DMS53 (cell line): Measurements from ENCODE around the gene GALNT9.
"Not testable (repeated sequence)": the region's sequence is repeated elsewhere in the genome, so short reads cannot be mapped to it uniquely, and the experiment has no call there.

Experiments used
- DNase-seq: peaks from one replicate; lab custom pipeline; 2025; lab: John Stamatoyannopoulos, UW

GALNT9 gene

GRCh38 chr12:132196873-132197390 is 132.5 kb downstream of the GALNT9 start:
- no peak for DNase-seq

DNA sequence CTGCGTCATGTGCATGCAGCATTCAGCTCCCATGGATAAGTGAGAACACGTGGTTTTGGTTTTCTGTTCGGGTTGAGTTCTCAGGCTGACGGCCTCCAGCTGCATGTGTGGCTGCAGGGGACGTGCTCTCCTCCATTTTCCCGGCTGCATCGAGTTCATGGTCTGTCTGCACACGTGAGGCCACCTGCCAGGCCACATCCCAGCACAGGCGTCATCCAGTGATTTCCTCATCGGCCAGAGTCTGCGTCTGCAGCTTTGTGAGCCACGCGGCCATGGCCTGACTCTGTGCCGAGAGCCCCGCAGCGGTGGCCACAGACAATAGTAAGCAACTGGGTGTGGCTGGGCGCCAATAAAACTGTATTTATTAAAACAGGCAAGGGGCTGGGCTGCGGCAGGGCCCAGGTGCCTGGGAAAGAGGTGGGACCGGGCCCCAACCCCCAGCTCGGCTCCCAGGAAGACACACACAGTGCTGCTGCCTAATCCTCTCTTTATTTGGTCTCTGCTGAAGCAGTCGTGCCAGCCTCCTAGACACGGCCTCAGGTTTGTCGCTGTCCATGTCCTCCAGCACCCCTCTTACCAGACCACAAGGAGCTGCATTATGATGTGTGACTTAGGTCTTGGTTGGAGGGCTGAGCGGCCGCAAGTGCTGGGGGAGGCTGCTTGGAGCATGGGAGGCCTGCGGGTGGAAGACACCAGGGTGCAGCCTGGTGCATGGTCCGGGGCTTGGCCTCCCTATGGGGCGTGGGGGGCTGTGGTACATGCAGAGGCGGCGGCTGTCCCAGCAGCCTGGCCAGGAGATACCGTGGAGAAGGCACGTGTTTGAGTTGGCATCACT is 133.1 kb downstream of the GALNT9 start:
- no peak for DNase-seq

- DNase-seq, result not testable (repeated sequence)
These were observed 134.1 kb downstream of the GALNT9 start for GRCh38 chr12:132195242-132195641.

- no peak for DNase-seq
These were observed 134.8 kb downstream of the GALNT9 start for GRCh38 chr12:132194556-132194955.

- DNase-seq, result peak; percentile 58
These were observed 135.3 kb downstream of the GALNT9 start for GRCh38 chr12:132194056-132194455.

GRCh38 chr12:132191715-132192553 is 137.5 kb downstream of the GALNT9 start:
- no peak for DNase-seq

- no peak for DNase-seq
These were observed 138.4 kb downstream of the GALNT9 start for GRCh38 chr12:132190834-132191500.

DNA sequence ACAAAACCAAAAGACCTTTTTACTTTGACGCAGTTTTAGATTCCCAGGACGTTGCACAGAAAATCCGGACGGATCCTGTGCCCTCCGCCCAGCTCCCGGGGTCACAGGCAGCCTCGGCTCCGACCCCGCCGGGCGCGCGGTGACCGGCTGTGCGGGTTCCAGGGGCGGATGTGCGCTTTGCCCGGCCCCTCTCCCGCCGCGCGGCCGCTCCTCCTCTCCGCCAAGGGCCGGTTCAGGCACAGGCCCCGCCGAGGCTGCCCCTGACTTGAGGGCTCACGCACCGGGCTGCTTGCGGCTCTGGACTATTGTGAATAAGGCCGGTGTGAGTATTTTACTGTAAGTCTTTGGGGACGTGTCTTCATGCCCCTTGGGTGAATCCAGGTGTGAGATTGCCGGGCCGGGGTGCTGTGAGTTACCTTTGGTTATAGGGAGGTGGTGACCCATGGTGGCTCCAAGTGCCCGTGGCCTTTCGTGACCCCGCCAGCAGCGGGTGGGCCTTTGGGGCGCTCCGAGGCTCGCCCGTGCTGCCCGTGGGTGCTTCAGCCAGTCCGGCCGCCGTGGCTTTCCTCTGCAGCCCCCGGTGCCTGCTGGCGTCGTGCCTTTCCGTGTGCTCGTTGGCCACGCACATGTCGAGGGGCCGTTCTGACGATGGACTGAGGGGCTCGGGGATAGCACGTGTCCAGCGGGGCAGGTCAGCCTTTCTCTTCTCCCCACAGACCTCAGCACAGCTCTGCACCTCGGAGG is 139.2 kb downstream of the GALNT9 start:
- peak; percentile 64 for DNase-seq

DNA sequence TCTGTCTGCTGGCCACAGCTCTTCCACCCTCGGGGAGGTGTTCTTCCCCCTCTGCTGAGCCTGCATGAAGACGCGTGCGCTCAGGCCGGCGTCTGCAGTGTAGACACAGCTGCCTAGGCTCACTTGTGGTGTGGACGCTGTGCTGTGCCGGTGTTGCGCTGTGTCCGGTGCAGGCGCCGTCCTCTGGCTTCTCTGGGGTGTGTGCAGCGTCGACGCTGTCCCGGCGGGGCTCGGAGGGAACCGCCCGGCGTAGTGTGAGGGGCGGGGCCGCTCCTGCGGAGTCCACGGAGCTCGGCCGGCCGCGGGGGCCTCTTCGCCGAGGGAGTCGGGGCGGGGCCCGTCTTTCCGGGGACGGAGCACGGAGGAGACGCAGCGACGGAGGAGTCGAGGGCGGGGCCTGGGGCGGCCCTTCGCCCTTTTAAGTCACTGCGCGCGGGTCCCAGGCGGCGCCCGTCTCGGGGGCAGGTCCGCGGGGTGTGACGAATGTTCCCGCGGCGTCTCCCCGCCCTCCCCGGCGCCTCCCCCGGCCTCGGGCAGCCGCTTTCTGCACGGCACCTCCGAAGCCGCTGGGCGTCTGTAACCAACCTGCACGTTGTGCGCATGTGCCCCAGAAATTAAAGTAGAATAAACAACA is 139.9 kb downstream of the GALNT9 start:
- DNase-seq, result peak; percentile 89

DNA sequence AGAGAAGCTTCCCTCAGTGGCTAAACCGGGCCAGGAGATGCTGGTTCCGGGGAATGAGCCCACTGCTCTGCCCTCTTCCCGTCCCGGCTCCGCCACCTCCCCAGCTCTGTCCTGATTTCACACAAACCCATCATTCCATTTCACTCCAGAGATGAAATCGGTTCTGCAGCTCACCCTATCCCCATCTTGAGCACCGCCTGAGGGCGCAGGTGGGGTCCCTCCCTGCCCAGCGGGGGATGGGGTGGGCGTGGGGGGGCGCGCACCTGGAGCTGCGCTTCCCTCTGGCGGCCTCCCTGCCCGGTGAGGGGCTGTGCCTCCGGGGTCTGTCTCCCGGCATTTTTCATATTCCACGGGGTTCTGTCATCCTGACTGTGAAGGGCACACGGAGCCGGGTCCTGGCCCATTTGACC is 140.5 kb downstream of the GALNT9 start:
- DNase-seq, result no peak

GRCh38 chr12:132188451-132188901 is 140.9 kb downstream of the GALNT9 start:
- no peak for DNase-seq

GRCh38 chr12:132187646-132188450 is 141.5 kb downstream of the GALNT9 start:
- DNase-seq, result no peak

DNA sequence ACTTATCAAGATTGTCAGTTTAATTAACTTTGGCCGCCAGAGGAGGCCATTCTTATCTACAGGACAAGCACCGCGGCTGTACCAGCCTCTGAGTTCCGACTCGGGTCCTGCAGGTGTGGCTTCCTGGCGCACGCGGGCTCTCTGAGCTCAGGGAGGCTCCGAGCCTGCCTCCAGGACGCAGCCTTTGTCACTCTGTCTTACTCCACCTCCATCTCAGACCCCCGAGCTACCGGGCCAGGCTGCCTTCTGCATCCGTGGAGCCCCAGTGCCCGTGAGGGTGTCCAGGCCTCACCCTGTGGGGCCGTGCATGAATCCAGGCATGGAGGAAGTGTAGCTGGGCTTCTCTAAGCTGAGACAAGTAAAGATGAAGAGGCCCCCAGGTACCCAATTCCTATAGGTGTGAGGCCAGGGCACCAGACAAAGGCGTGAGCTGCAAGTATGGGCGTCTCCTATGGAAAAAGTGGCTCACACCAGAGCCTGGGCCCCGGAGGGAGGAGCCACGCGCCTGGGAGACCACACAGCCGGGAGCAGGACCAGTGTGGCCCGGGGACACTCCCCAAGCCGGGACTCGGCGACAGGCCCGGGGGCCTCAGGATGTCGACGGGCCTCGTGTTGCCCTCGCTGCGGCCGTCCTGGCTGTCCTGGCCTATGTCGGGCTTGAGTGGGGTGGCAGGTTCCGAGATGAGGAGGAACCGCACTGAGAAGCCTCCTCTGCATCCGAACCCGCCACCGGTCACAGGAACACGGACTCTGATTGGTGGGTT is 142.3 kb downstream of the GALNT9 start:
- no peak for DNase-seq

DNA sequence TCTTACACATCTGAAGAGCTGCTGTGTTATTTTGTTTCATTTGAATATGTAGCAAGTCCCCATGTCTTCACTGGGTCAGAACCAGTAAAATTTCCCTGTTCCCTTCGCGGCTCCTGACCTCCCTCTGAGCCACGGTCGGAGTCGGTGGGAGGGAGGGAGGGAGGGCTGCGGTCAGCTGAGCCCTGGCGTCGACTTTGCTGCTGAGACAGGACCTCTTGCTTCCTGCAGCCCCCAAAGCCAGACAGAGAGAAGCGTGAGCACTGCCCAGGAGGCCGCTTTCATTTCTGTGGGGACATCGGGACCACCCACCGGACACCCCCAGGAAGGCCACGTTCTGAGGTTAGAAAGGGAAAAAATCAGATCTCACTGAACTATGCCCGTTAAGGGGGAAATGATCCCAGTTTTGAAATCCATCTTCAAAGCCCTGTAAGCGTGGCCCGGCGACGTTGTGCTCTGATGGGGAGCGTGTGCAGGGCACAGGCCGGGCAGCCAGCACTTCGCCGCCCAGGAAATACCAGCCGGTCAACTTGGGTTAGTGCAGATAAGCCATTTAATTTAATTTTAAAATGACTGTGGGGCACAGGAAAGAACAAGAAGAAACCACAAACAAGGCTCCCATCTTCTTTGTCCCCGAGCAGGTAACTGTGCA is 143.1 kb downstream of the GALNT9 start:
- DNase-seq, result no peak

GRCh38 chr12:132185705-132186104 is 143.7 kb downstream of the GALNT9 start:
- no peak for DNase-seq

DNA sequence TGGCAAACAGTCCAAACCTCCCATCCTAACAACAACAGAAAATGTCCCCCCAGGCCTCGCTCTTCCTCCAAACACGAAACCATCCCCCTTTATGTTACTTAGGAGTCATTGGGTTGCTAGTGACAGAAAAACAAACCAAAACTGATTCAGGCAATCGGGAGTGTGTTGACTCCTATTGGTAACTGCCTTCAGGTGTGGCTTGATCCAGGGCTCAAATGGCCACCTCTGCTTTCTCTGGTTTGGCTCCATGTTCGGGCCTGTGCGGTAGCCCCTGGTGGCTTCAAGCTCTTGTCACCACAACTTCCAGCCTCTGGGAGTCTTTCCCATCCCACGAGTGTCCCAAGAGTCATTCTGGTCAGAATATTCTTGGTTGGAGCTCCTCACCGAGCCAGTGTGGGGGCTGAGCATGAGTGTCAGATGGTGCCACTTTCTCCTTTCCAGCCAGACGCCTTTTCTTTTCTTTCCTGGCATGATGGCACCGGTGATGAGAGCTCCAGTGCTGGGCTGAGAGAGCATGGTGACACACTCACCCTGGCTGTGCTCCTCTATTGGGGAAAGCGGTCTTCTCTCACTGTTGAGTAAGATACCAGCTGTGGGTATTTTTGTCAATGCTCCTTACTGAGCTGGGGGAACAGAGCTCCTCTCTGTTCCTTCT is 146.6 kb downstream of the GALNT9 start:
- DNase-seq, result no peak

GRCh38 chr12:132182206-132182710 is 147.1 kb downstream of the GALNT9 start:
- DNase-seq, result no peak

DNA sequence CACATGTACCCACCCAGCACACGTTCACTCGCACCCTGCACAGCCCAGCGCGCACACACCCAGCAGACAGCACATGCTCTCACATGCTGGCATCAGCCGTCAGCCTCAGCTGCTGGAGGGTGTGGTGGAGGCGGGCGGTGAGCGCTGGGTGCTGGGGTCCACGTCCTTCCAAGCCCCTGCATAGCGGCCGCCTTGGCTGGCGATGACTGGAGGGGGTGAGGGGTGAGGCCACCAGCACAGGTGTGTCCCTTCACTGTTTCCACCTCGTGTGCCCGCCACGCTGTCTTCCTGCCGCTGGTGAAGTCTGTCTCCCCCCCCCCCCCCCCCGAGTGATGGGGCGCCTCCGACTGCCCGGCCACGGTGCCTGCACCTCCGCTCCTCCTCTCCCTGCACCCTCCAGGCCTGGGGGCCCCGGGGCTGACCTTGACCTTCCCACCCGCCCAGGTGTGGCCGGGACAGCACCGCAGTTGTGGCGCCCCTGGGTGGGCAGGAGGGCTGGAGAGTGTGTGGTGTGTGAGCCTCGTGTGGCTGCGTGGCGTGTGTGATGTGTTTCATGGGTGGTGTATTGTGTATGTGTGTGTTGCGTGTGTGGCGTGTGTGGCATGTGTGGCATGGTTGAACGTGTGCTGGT is 147.7 kb downstream of the GALNT9 start:
- no peak for DNase-seq
